IMR-90 (cell line): ENCODE measurements around the gene STAMBPL1. TPM values are rescaled to one million over a fixed set of nuclear protein-coding genes. Genes with fewer than 3 reads are reported as not detected.

ENCODE experiments used
- ATAC-seq: fragments of 200-7000 bp; cut with Tn5 transposase; 2 replicates; pipeline ENCODE4 v1.9.1; 2020; ENCODE audit warnings: low read depth, mild to moderate bottlenecking, moderate library complexity
- BruUV-seq: library from RNA; stranded (reverse); fragments of 400-500 nt; replicated peaks from 2 replicates; lab custom pipeline; 2021; lab: Mats Ljungman, UMichigan
- CTCF ChIA-PET: fragments of 300-600 bp; formaldehyde crosslinking; extraction: SDS; loops from one replicate; lab custom pipeline; 2021; ENCODE audit warnings: antibody characterized with exemption; lab: Yijun Ruan, JAX
- POLR2A ChIA-PET: fragments of 300-600 bp; sonication (Branson Sonifier 250); formaldehyde crosslinking; loops from one replicate; lab custom pipeline; 2022; ENCODE audit warnings: antibody characterized with exemption; ENCODE audit not compliant: unreplicated experiment; lab: Charles Lee
- DNase-seq: peaks from one replicate; pipeline ENCODE4 v3.0.0; 2013
- H2AFZ ChIP-seq: replicated peaks from 2 replicates; pipeline ENCODE3; 2013; ENCODE audit warnings: low read length, mild to moderate bottlenecking; ENCODE audit not compliant: poor library complexity
- H2AK5ac ChIP-seq: 2 replicates; pipeline ENCODE4 v1.6.1; 2013; ENCODE audit warnings: low read depth, low read length, inconsistent platforms
- H2AK9ac ChIP-seq: replicated peaks from 2 replicates; pipeline ENCODE3; 2013; ENCODE audit warnings: mild to moderate bottlenecking, low read depth, low read length, moderate library complexity; ENCODE audit not compliant: poor library complexity
- H2BK120ac ChIP-seq: 2 replicates; pipeline ENCODE4 v1.6.1; 2013; ENCODE audit warnings: low read depth, low read length, inconsistent platforms
- H2BK15ac ChIP-seq: 3 replicates; pipeline ENCODE4 v1.6.1; 2013; ENCODE audit warnings: low read depth, low read length, inconsistent platforms
- H2BK20ac ChIP-seq: 2 replicates; pipeline ENCODE4 v1.6.1; 2013; ENCODE audit warnings: low read depth, mild to moderate bottlenecking, inconsistent platforms, low read length, moderate library complexity
- H2BK5ac ChIP-seq: 2 replicates; pipeline ENCODE4 v1.6.1; 2013; ENCODE audit warnings: mild to moderate bottlenecking, low read depth, low read length, inconsistent platforms; ENCODE audit not compliant: poor library complexity, severe bottlenecking
- H3K14ac ChIP-seq: replicated peaks from 2 replicates; pipeline ENCODE4 v1.6.1; 2013; ENCODE audit warnings: low read depth, low read length, inconsistent platforms
- H3K18ac ChIP-seq: 2 replicates; pipeline ENCODE4 v1.6.1; 2013; ENCODE audit warnings: low read depth, low read length, control low read depth
- H3K23ac ChIP-seq: 2 replicates; pipeline ENCODE4 v1.6.1; 2013; ENCODE audit warnings: low read depth, low read length, inconsistent platforms
- H3K27ac ChIP-seq: 2 replicates; pipeline ENCODE4 v1.5.1; 2013; ENCODE audit warnings: mild to moderate bottlenecking, control low read depth, low read length; ENCODE audit not compliant: insufficient read depth
- H3K27me3 ChIP-seq: 2 replicates; pipeline ENCODE4 v1.6.1; 2013; ENCODE audit warnings: low read length; ENCODE audit not compliant: control insufficient read depth, insufficient read depth
- H3K36me3 ChIP-seq: 2 replicates; pipeline ENCODE4 v1.6.1; 2013; ENCODE audit warnings: low read length, mixed read lengths; ENCODE audit not compliant: control insufficient read depth, insufficient read depth
- H3K4ac ChIP-seq: 2 replicates; pipeline ENCODE4 v1.6.1; 2013; ENCODE audit warnings: low read depth, low read length, inconsistent platforms
- H3K4me1 ChIP-seq: 2 replicates; pipeline ENCODE4 v1.6.1; 2013; ENCODE audit warnings: low read length, mixed read lengths; ENCODE audit not compliant: control insufficient read depth, insufficient read depth
- H3K4me2 ChIP-seq: 2 replicates; pipeline ENCODE4 v1.6.1; 2013; ENCODE audit warnings: low read depth, mild to moderate bottlenecking, control low read depth, low read length, moderate library complexity
- H3K4me3 ChIP-seq: 2 replicates; pipeline ENCODE4 v1.5.1; 2013; ENCODE audit warnings: low read depth, mild to moderate bottlenecking, control low read depth, low read length, moderate library complexity; ENCODE audit not compliant: insufficient read depth
- H3K56ac ChIP-seq: 2 replicates; pipeline ENCODE4 v1.6.1; 2013; ENCODE audit warnings: low read length, inconsistent platforms; ENCODE audit not compliant: insufficient read depth; ENCODE audit errors: extremely low read depth
- H3K79me1 ChIP-seq, 2 experiments: 2 replicates each; pipeline ENCODE4 v1.6.1; 2013; ENCODE audit warnings: low read length in 2 of 2, inconsistent platforms in 1 of 2, low read depth in 1 of 2
- H3K9ac ChIP-seq: 2 replicates; pipeline ENCODE4 v1.6.1; 2013; ENCODE audit warnings: low read depth, low read length, control low read depth
- H3K9me1 ChIP-seq: 2 replicates; pipeline ENCODE4 v1.6.1; 2013; ENCODE audit warnings: low read length, inconsistent platforms; ENCODE audit not compliant: insufficient read depth
- H3K9me3 ChIP-seq: 2 replicates; pipeline ENCODE4 v1.6.1; 2013; ENCODE audit warnings: low read length; ENCODE audit not compliant: control insufficient read depth, insufficient read depth
- H4K20me1 ChIP-seq: 2 replicates; pipeline ENCODE4 v1.6.1; 2013; ENCODE audit warnings: low read length, inconsistent platforms; ENCODE audit not compliant: insufficient read depth
- H4K5ac ChIP-seq: 2 replicates; pipeline ENCODE4 v1.6.1; 2013; ENCODE audit warnings: mild to moderate bottlenecking, low read depth, low read length, control low read depth
- H4K8ac ChIP-seq, 2 experiments: 2 replicates each; pipeline ENCODE4 v1.6.1; 2013; ENCODE audit warnings: low read depth in 2 of 2, low read length in 2 of 2, control low read depth in 1 of 2, inconsistent platforms in 1 of 2
- H4K91ac ChIP-seq: 2 replicates; pipeline ENCODE4 v1.6.1; 2013; ENCODE audit warnings: low read depth, low read length, inconsistent platforms; ENCODE audit not compliant: insufficient read depth
- BHLHE40 ChIP-seq: fragments of 150-350 bp; IDR thresholded peaks from 2 replicates; pipeline ENCODE4 v1.6.1; 2016; ENCODE audit warnings: mild to moderate bottlenecking, low read depth, low read length
- CEBPB ChIP-seq: IDR thresholded peaks from 2 replicates; pipeline ENCODE4 v1.6.1; 2012; ENCODE audit warnings: low read depth, low read length, improper control_type of control experiment
- CHD1 ChIP-seq: IDR thresholded peaks from 2 replicates; pipeline ENCODE4 v1.6.1; 2012; ENCODE audit warnings: low read depth, low read length, improper control_type of control experiment
- CTCF ChIP-seq: conservative IDR thresholded peaks from 2 replicates; pipeline ENCODE4 v1.5.1; 2012; ENCODE audit warnings: mild to moderate bottlenecking, low read depth, low read length, improper control_type of control experiment
- ELK1 ChIP-seq: fragments of 150-350 bp; IDR thresholded peaks from 2 replicates; pipeline ENCODE4 v1.6.1; 2016; ENCODE audit warnings: low read depth, mild to moderate bottlenecking, low read length, moderate library complexity, borderline replicate concordance
- FOS ChIP-seq: fragments of 150-350 bp; IDR thresholded peaks from 2 replicates; pipeline ENCODE4 v1.6.1; 2016; ENCODE audit warnings: low read depth, low read length
- MAFK ChIP-seq: IDR thresholded peaks from 2 replicates; pipeline ENCODE4 v1.6.1; 2012; ENCODE audit warnings: low read depth, low read length, improper control_type of control experiment
- MAZ ChIP-seq: IDR thresholded peaks from 2 replicates; pipeline ENCODE4 v1.6.1; 2012; ENCODE audit warnings: low read depth, mild to moderate bottlenecking, low read length, improper control_type of control experiment, moderate library complexity, borderline replicate concordance
- MXI1 ChIP-seq: IDR thresholded peaks from 2 replicates; pipeline ENCODE4 v1.6.1; 2012; ENCODE audit warnings: low read depth, mild to moderate bottlenecking, low read length, moderate library complexity, borderline replicate concordance
- NFE2L2 ChIP-seq: fragments of 150-350 bp; IDR thresholded peaks from 2 replicates; pipeline ENCODE4 v1.6.1; 2016; ENCODE audit warnings: low read depth, mild to moderate bottlenecking, low read length
- POLR2A ChIP-seq: IDR thresholded peaks from 2 replicates; pipeline ENCODE4 v1.6.1; 2012; ENCODE audit warnings: mild to moderate bottlenecking, low read depth, low read length
- RAD21 ChIP-seq: IDR thresholded peaks from 2 replicates; pipeline ENCODE4 v1.6.1; 2012; ENCODE audit warnings: low read length, improper control_type of control experiment
- RCOR1 ChIP-seq: IDR thresholded peaks from 2 replicates; pipeline ENCODE4 v1.6.1; 2012; ENCODE audit warnings: mild to moderate bottlenecking, low read length, improper control_type of control experiment; ENCODE audit not compliant: insufficient replicate concordance
- RFX5 ChIP-seq: IDR thresholded peaks from 2 replicates; pipeline ENCODE4 v1.8.0; 2012; ENCODE audit warnings: low read depth, mild to moderate bottlenecking, low read length, moderate library complexity
- SMC3 ChIP-seq: fragments of 150-350 bp; IDR thresholded peaks from 2 replicates; pipeline ENCODE4 v1.6.1; 2016; ENCODE audit warnings: low read depth, mild to moderate bottlenecking, antibody characterized with exemption, low read length, moderate library complexity
- USF2 ChIP-seq: fragments of 150-350 bp; IDR thresholded peaks from 2 replicates; pipeline ENCODE4 v1.6.1; 2017; ENCODE audit warnings: mild to moderate bottlenecking, antibody characterized with exemption, low read length, low read depth
- WGBS, 2 experiments: methylation state at CpG; one replicate each; pipeline versions ENCODE4 v1.1.5 to v1.1.7; 2013; ENCODE audit warnings: missing lambda C conversion rate in 2 of 2; ENCODE audit not compliant: insufficient read length in 1 of 2; ENCODE audit errors: extremely low coverage in 2 of 2; 5-methylcytosine and 5-hydroxymethylcytosine counted together
- dilution Hi-C: fragments of 300-500 bp; cut with HindIII; formaldehyde crosslinking; loops from one replicate; pipeline ENCODE4 v1.14.3; 2018; ENCODE audit warnings: low sequenced_read_pairs; ENCODE audit not compliant: unreplicated experiment
- in situ Hi-C: fragments of 300-500 bp; cut with MboI; formaldehyde crosslinking; loops from 3 replicates; pipeline ENCODE4 v1.14.3; 2019; ENCODE audit warnings: low sequenced_read_pairs, inconsistent platforms, mixed read lengths
- intact Hi-C: fragments of 100-400 bp; cut with micrococcal nuclease; formaldehyde crosslinking; loops from 2 replicates; pipeline ENCODE4 v1.10.0; 2022
- polyA plus RNA-seq, 3 experiments: library from polyadenylated mRNA; depleted of rRNA; stranded (reverse); fragments of >200 nt; gene quantifications; 2 replicates each; pipeline ENCODE4 v1.2.3, GENCODE V29; 2012; ENCODE audit warnings: low replicate concordance in 1 of 3
- total RNA-seq: library from RNA; depleted of rRNA; stranded (reverse); fragments of >200 nt; gene quantifications from 2 replicates; pipeline ENCODE4 v1.2.3, GENCODE V29; 2012

Gene STAMBPL1
- total and polyA plus RNA-seq, 2 of the 4 experiments (the other 2 are of a cell fraction) = 26.8 to 28.1 TPM

- Histone ChIP-seq H3K4me2 (no peak overlapping the region), H2AK9ac (no peak overlapping the region), H3K4ac (no peak overlapping the region), H3K23ac (no peak overlapping the region), H3K4me1 (peaks cover 9% of the 10 kb centered on the region), H2BK120ac (no peak overlapping the region; the same call in 1 of the 2 replicates), H3K27ac (no peak overlapping the region), H4K8ac (peak overlapping the region in 1 of 2 experiments; percentile 38; a peak in 1 of 4 replicates), H3K4me3 (no peak overlapping the region), H3K14ac (no peak overlapping the region), H3K9me3 (no peaks in the 10 kb centered on the region), H2BK20ac (no peak overlapping the region), H3K9ac (no peak overlapping the region), H4K5ac (no peak overlapping the region), H3K79me1 (peaks cover 20 to 55% of the 10 kb centered on the region in 2 experiments; a peak in 3 of 4 replicates), H3K27me3 (no peaks in the 10 kb centered on the region), H2AFZ (no peak overlapping the region), H3K9me1 (peaks cover 14% of the 10 kb centered on the region), H4K20me1 (no peaks in the 10 kb centered on the region), H2AK5ac (no peak overlapping the region), H4K91ac (no peak overlapping the region), H2BK5ac (no peak overlapping the region), H3K36me3 (peaks cover 24% of the 10 kb centered on the region), H3K56ac (no peak overlapping the region), H2BK15ac (no peak overlapping the region), H3K18ac (no peak overlapping the region)
- ChIA-PET CTCF (no interaction called here), POLR2A (no interaction called here)
- DNase-seq (no peak), ATAC-seq (no peak)
- no TSS peak for BruUV-seq
- intact Hi-C loops (no loop called here), dilution Hi-C loops (no loop called here), in situ Hi-C loops (no loop called here)
- no peak for TF ChIP-seq RCOR1
- TF ChIP-seq CTCF = no peak
- TF ChIP-seq CEBPB = no peak
- no peak for TF ChIP-seq CHD1
- TF ChIP-seq MXI1 = no peak
- no peak for TF ChIP-seq RFX5
- no peak for TF ChIP-seq RAD21
- TF ChIP-seq POLR2A = no peak
- TF ChIP-seq BHLHE40 = no peak
- TF ChIP-seq MAZ = no peak
- no peak for TF ChIP-seq USF2
- no peak for TF ChIP-seq ELK1
- no peak for TF ChIP-seq NFE2L2
- TF ChIP-seq FOS = no peak
- TF ChIP-seq MAFK = no peak
- TF ChIP-seq SMC3 = no peak
- 94% methylated on average over 3 of the region's 3 CpGs; no CpG with 5 or more reads in 1 of the 2 experiments for WGBS, 2 experiments
These were observed 31.8 kb downstream of the STAMBPL1 start for GRCh38 chr10:88911851-88912250.
